B cell (primary cell): Measurements from ENCODE around the gene VWA1.

Experiments
- EZH2 ChIP-seq: IDR thresholded peaks from 2 replicates; pipeline ENCODE4 v1.6.1; 2012; ENCODE audit warnings: borderline replicate concordance, low read depth, mild to moderate bottlenecking, moderate library complexity, low read length; ENCODE audit not compliant: insufficient read depth, poor library complexity, severe bottlenecking
- TF ChIP-seq, protein P1 (sequence below): fragments of 200-600 bp; IDR thresholded peaks from one replicate; pipeline ENCODE4 v1.8.0; 2022; ENCODE audit warnings: antibody characterized with exemption, mild to moderate bottlenecking

GRCh38 chr1:1391225-1391624 is 44.3 kb upstream of the VWA1 start:
- TF ChIP-seq, protein P1, sequence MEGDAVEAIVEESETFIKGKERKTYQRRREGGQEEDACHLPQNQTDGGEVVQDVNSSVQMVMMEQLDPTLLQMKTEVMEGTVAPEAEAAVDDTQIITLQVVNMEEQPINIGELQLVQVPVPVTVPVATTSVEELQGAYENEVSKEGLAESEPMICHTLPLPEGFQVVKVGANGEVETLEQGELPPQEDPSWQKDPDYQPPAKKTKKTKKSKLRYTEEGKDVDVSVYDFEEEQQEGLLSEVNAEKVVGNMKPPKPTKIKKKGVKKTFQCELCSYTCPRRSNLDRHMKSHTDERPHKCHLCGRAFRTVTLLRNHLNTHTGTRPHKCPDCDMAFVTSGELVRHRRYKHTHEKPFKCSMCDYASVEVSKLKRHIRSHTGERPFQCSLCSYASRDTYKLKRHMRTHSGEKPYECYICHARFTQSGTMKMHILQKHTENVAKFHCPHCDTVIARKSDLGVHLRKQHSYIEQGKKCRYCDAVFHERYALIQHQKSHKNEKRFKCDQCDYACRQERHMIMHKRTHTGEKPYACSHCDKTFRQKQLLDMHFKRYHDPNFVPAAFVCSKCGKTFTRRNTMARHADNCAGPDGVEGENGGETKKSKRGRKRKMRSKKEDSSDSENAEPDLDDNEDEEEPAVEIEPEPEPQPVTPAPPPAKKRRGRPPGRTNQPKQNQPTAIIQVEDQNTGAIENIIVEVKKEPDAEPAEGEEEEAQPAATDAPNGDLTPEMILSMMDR: no peak
- TF ChIP-seq EZH2: no peak
